ENCODE data around the gene TFPI. TPM values are rescaled to one million over a fixed set of nuclear protein-coding genes. Genes with fewer than 3 reads are reported as not detected.

The TFPI gene
- total and polyA plus RNA-seq, 2 experiments from 2014 or later: 6.6 to 8.8 TPM

GRCh38 chr2:187446711-187447110, 107.5 kb downstream of the TFPI start:
- Histone ChIP-seq H3K27ac (no peak overlapping the region), H3K9me3 (ENCODE audit: low read depth) (no peaks in the 10 kb centered on the region), H3K36me3 (no peaks in the 10 kb centered on the region), H3K4me1 (ENCODE audit: low read depth) (peaks cover 14% of the 10 kb centered on the region), H3K4me3 (peak overlapping the region; percentile 25), H3K27me3 (no peaks in the 10 kb centered on the region)
- TF ChIP-seq CTCF (IDR thresholded peaks at IDR 0.05; ENCODE audit: low read depth, low read length): no peak
- no peak for DNase-seq (ENCODE audit: low read depth in 1 of 2, low spot score in 1 of 2)

- Histone ChIP-seq H3K27me3 (no peaks in the 10 kb centered on the region), H3K9me3 (ENCODE audit: low read depth) (no peaks in the 10 kb centered on the region), H3K36me3 (no peaks in the 10 kb centered on the region), H3K4me3 (no peak overlapping the region), H3K4me1 (ENCODE audit: low read depth) (peaks cover 14% of the 10 kb centered on the region), H3K27ac (no peak overlapping the region)
- no peak for DNase-seq (ENCODE audit: low read depth in 1 of 2, low spot score in 1 of 2)
- no peak for TF ChIP-seq CTCF (IDR thresholded peaks at IDR 0.05; ENCODE audit: low read depth, low read length)
Measured at GRCh38 chr2:187445051-187445450, 109.2 kb downstream of the TFPI start.

GRCh38 chr2:187442778-187443177, 111.5 kb downstream of the TFPI start:
- Histone ChIP-seq H3K27ac (no peak overlapping the region), H3K9me3 (ENCODE audit: low read depth) (no peaks in the 10 kb centered on the region), H3K4me1 (ENCODE audit: low read depth) (peaks cover 8% of the 10 kb centered on the region), H3K4me3 (no peak overlapping the region), H3K27me3 (no peaks in the 10 kb centered on the region), H3K36me3 (no peaks in the 10 kb centered on the region)
- no peak for DNase-seq (ENCODE audit: low read depth in 1 of 2, low spot score in 1 of 2)
- TF ChIP-seq CTCF (IDR thresholded peaks at IDR 0.05; ENCODE audit: low read depth, low read length): no peak

GRCh38 chr2:187442378-187442777, 111.9 kb downstream of the TFPI start:
- H3K27me3 ChIP-seq: no peaks in the 10 kb centered on the region
- H3K4me1 ChIP-seq (ENCODE audit: low read depth): peaks cover 5% of the 10 kb centered on the region
- no peak for TF ChIP-seq CTCF (IDR thresholded peaks at IDR 0.05; ENCODE audit: low read depth, low read length)
- no peak overlapping the region for H3K27ac ChIP-seq
- H3K4me3 ChIP-seq: no peak overlapping the region
- no peaks in the 10 kb centered on the region for H3K9me3 ChIP-seq (ENCODE audit: low read depth)
- DNase-seq (ENCODE audit: low read depth in 1 of 2, low spot score in 1 of 2): no peak
- no peaks in the 10 kb centered on the region for H3K36me3 ChIP-seq

- DNase-seq (ENCODE audit: low read depth in 1 of 2, low spot score in 1 of 2): no peak
- Histone ChIP-seq H3K27me3 (no peaks in the 10 kb centered on the region), H3K4me3 (no peak overlapping the region), H3K27ac (no peak overlapping the region), H3K36me3 (no peaks in the 10 kb centered on the region), H3K9me3 (ENCODE audit: low read depth) (no peaks in the 10 kb centered on the region), H3K4me1 (ENCODE audit: low read depth) (no peaks in the 10 kb centered on the region)
- no peak for TF ChIP-seq CTCF (IDR thresholded peaks at IDR 0.05; ENCODE audit: low read depth, low read length)
Measured at GRCh38 chr2:187440101-187440675, 114.0 kb downstream of the TFPI start.

All from cardiac muscle cell (in vitro differentiated cells and primary cell).